Chondrocyte (in vitro differentiated cells): ENCODE measurements around the gene TP53TG3B. TPM values are rescaled to one million over a fixed set of nuclear protein-coding genes. Genes with fewer than 3 reads are reported as not detected.
"Not testable (repeated sequence)": the region's sequence is repeated elsewhere in the genome, so short reads cannot be mapped to it uniquely, and the experiment has no call there.

Experiments used
- DNase-seq: peaks from one replicate; pipeline ENCODE4 v3.0.0; 2021; ENCODE audit warnings: mixed read lengths, low spot score
- H3K27ac Mint-ChIP-seq: one replicate; pipeline ENCODE4 v1.8.0; 2021; ENCODE audit warnings: mild to moderate bottlenecking, moderate library complexity, mixed read lengths; ENCODE audit not compliant: unreplicated experiment
- H3K27me3 Mint-ChIP-seq: 2 replicates; pipeline ENCODE4 v1.8.0; 2021; ENCODE audit warnings: low read depth, mixed read lengths
- H3K36me3 Mint-ChIP-seq: 2 replicates; pipeline ENCODE4 v1.8.0; 2021; ENCODE audit warnings: low read depth, mixed read lengths
- H3K4me1 Mint-ChIP-seq: 2 replicates; pipeline ENCODE4 v1.8.0; 2021; ENCODE audit warnings: low read depth, mild to moderate bottlenecking, mixed read lengths
- H3K4me3 Mint-ChIP-seq: one replicate; pipeline ENCODE4 v1.8.0; 2021; ENCODE audit warnings: mild to moderate bottlenecking, moderate library complexity, mixed read lengths; ENCODE audit not compliant: unreplicated experiment
- H3K9me3 Mint-ChIP-seq: 2 replicates; pipeline ENCODE4 v1.8.0; 2021; ENCODE audit warnings: low read depth, mixed read lengths
- long read RNA-seq: library from polyadenylated mRNA; stranded (forward); transcript quantifications from one replicate; pipeline ENCODE4 v2.0.0, GENCODE V29; 2021
- total RNA-seq: library from RNA; stranded (reverse); gene quantifications from 3 replicates; pipeline ENCODE4 v1.2.1, GENCODE V29; 2021

The TP53TG3B gene, protein sequence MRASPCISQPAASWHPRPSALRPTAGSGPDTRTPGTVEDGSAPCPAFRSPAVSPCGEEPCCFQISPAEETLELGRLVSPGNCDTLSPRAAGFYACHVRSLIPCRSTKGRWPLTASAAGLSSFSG
- total RNA-seq, result not detected in 3 replicates
- long read RNA-seq, result 0 reads

DNA sequence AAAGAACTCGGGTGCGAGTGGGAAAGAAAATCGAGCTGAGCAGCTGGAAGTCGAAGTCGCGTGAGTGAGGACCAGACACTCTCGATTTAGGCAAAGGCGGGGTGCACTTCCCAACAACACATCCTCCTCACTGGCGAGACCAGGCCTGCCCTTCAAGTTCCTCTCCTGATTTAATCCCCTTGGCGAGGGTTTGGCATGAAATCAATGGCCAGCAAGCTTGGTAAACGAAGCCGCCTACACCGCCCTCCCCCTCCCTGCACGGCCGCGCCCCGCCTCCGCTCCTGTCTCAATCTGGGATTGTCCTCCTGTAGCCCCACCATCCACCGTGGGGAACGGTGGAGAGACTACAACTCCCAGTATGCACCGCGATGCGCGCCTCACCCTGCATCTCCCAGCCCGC, at the start of gene TP53TG3B:
Gene TP53TG3B, plus strand, starts transcription at position 301 of the 400 bp plus-strand sequence. Its CDS starts 68 bp downstream, at position 369.
- not testable (repeated sequence) for H3K27me3 Mint-ChIP-seq, H3K27ac Mint-ChIP-seq, H3K4me1 Mint-ChIP-seq, H3K9me3 Mint-ChIP-seq, H3K4me3 Mint-ChIP-seq, H3K36me3 Mint-ChIP-seq, DNase-seq

DNA sequence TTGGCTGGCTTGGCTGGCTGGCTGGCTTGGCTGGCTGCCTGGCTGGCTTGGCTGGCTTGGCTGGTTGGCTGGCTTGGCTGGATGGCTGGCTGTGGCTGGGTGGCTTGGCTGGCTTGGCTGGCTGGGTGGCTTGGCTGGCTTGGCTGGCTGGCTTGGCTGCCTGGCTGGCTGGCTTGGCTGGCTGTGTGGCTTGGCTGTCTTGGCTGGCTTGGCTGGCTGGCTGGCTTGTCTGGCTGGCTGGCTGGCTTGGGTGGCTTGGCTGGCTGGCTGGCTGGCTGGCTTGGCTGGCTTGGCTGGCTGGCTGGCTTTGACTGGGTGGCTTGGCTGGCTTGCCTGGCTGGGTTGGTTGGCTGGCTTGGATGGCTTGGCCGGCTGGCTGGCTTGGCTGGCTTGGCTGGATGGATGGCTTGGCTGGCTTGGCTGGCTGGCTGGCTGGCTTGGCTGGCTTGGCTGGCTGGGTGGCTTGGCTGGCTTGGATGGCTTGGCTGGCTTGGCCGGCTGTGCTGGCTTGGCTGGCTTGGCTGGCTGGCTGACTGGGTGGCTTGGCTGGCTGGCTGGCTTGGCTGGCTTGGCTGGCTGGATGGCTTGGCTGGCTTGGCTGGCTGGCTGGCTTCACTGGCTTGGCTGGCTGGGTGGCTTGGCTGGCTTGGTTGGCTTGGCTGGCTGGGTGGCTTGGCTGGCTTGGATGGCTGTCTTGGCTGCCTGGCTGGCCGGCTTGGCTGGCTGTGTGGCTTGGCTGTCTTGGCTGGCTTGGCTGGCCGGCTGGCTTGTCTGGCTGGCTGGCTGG, 24.2 kb upstream of the TP53TG3B start:
- DNase-seq, result peak; percentile 100
- H3K27ac Mint-ChIP-seq, H3K4me3 Mint-ChIP-seq, H3K36me3 Mint-ChIP-seq, H3K27me3 Mint-ChIP-seq, H3K9me3 Mint-ChIP-seq, H3K4me1 Mint-ChIP-seq: not testable (repeated sequence)

DNA sequence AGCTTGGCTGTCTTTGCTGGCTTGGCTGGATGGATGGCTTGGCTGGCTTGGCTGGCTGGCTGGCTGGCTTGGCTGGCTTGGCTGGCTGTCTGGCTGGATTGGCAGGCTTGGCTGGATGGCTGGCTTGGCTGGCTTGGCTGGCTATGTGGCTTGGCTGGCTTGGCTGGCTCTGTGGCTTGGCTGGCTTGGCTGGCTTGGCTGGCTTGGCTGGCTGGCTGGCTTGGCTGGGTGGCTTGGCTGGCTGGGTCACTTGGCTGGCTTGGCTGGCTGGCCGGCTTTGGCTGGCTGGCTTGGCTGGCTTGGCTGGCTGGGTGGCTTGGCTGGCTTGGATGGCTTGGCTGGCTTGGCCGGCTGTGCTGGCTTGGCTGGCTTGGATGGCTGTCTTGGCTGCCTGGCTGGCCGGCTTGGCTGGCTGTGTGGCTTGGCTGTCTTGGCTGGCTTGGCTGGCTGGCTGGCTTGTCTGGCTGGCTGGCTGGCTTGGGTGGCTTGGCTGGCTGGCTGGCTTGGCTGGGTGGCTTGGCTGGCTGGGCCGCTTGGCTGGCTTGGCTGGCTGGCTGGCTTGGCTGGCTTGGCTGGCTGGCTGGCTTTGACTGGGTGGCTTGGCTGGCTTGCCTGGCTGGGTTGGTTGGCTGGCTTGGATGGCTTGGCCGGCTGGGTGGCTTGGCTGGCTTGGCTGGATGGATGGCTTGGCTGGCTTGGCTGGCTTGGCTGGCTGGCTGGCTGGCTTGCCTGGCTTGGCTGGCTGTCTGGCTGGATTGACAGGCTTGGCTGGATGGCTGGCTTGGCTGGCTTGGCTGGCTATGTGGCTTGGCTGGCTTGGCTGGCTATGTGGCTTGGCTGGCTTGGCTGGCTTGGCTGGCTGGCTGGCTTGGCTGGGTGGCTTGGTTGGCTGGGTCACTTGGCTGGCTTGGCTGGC, 22.8 kb upstream of the TP53TG3B start:
- H3K27ac Mint-ChIP-seq, H3K4me3 Mint-ChIP-seq, H3K9me3 Mint-ChIP-seq, H3K4me1 Mint-ChIP-seq, H3K27me3 Mint-ChIP-seq, H3K36me3 Mint-ChIP-seq: not testable (repeated sequence)
- peak; percentile 100 for DNase-seq

DNA sequence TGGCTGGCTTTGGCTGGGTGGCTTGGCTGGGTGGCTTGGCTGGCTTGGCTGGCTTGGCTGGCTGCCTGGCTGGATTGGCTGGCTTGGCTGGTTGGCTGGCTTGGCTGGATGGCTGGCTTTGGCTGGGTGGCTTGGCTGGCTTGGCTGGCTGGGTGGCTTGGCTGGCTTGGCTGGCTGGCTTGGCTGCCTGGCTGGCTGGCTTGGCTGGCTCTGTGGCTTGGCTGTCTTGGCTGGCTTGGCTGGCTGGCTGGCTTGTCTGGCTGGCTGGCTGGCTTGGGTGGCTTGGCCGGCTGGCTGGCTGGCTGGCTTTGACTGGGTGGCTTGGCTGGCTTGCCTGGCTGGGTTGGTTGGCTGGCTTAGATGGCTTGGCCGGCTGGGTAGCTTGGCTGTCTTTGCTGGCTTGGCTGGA, 22.1 kb upstream of the TP53TG3B start:
- not testable (repeated sequence) for H3K4me1 Mint-ChIP-seq, H3K4me3 Mint-ChIP-seq, H3K27me3 Mint-ChIP-seq, H3K27ac Mint-ChIP-seq, H3K36me3 Mint-ChIP-seq, H3K9me3 Mint-ChIP-seq
- peak; percentile 97 for DNase-seq

DNA sequence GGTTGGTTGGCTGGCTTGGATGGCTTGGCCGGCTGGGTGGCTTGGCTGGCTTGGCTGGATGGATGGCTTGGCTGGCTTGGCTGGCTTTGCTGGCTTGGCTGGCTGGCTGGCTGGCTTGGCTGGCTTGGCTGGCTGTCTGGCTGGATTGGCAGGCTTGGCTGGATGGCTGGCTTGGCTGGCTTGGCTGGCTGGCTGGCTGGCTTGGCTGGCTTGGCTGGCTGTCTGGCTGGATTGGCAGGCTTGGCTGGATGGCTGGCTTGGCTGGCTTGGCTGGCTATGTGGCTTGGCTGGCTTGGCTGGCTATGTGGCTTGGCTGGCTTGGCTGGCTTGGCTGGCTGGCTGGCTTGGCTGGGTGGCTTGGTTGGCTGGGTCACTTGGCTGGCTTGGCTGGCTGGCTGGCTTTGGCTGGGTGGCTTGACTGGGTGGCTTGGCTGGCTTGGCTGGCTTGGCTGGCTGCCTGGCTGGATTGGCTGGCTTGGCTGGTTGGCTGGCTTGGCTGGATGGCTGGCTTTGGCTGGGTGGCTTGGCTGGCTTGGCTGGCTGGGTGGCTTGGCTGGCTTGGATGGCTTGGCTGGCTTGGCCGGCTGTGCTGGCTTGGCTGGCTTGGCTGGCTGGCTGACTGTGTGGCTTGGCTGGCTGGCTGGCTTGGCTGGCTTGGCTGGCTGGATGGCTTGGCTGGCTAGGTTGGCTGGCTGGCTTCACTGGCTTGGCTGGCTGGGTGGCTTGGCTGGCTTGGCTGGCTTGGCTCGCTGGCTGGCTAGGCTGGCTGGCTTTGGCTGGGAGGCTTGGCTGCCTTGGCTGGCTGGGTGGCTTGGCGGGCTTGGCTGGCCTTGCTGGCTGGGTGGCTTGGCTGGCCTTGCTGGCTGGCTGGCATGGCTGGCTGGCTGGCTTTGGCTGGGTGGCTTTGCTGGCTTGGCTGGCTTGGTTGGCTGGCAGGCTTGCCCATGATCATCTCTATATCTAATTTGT, 21.3 kb upstream of the TP53TG3B start:
- not testable (repeated sequence) for H3K9me3 Mint-ChIP-seq, H3K4me3 Mint-ChIP-seq, H3K4me1 Mint-ChIP-seq, H3K36me3 Mint-ChIP-seq, H3K27ac Mint-ChIP-seq, H3K27me3 Mint-ChIP-seq
- peak; percentile 100 for DNase-seq

Other genes starting within 250 kb of the TP53TG3B start
- not detected in 3 replicates for gene TP53TG3C, start 166.6 kb upstream of the TP53TG3B start, total RNA-seq
- not detected in 3 replicates for gene TP53TG3E, start 56.5 kb upstream of the TP53TG3B start, total RNA-seq
- not detected in 3 replicates for gene TP53TG3F, start 98.8 kb downstream of the TP53TG3B start, total RNA-seq